SW480 (cell line): ENCODE measurements around the gene MYL1.

Source experiments
- DNase-seq: peaks from one replicate; pipeline ENCODE4 v3.0.0-alpha.2; 2016; ENCODE audit warnings: low spot score

MYL1 gene

DNA sequence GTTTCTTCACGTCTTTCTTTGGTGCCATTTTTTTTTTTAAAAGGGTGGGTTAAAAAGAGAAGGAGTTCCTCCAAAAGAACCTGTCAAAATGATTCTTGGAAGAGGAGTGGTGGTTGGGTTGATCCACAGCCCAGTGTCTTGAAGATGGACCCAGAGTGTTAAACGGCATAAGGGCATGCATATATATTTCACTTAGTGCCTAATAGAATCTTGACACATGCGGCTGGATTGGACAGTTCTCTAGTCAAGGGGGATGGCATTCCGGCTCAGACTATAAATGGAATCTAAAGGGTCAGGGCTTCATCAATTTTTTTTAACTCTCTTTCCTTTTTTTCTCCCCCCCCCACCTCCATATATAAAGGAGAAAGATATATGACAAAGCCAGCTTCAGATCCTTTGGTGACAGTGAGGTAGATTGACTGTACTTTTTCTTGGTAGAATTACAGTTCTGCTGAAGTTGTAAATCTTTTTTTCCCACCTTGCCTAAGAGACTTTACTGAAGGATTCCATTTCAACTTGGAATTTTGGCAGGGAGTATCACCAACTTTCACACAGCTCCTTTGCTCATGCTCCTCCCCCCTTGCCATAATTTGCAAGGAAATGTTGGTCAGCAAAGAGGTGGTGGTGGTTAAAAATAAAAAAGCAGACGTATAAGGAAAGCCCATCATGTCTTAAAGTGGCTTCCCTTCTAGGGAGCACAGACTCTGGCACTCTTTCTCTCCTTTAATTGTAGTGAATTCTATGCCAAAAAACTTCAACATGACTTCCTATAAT, at the start of gene MYL1:
Gene MYL1 (minus strand): TSS at position 160 of the 774 bp plus-strand sequence. CDS start 132 bp downstream, at position 28.
- DNase-seq, result no peak

DNA sequence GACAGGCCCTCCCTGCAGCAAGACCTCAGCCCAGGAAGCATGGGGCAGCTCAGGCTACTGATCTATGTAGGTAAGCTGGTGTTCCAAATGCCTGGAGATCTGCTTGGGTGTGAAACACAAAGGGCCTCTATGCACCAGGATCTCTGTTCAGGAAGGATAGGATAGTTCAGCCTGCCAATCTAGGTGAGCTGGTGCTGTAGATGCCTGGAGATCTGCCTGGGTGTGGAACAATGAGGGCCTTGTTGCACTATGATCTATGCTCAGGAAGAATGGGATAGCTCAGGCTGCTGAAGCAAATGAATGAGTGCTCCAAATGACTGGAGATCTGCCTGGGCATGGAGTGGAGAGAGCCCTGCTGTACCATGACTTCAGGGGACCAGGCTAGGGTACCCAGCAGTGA, 48.9 kb upstream of the MYL1 start:
- no peak for DNase-seq

DNA sequence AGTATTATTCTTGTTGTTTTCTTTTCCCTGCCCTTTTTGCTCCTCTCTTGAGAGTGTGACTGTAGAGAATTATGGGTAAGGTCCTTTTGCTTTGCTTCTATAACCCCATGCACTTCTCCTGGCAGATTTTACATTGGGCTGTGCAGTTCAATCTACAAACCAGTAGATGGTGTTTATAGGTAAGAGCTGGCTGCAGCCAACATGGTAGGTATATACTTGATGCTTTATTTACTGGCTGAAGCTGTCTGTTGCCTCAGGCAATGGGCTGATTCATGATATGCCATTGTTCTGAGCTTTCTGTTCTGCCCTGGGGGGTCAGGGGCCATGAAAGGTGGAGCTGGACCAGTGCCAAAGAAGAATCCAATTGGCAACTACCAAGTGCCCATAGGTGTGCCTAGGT, 48.3 kb upstream of the MYL1 start:
- DNase-seq, result peak; percentile 26

DNA sequence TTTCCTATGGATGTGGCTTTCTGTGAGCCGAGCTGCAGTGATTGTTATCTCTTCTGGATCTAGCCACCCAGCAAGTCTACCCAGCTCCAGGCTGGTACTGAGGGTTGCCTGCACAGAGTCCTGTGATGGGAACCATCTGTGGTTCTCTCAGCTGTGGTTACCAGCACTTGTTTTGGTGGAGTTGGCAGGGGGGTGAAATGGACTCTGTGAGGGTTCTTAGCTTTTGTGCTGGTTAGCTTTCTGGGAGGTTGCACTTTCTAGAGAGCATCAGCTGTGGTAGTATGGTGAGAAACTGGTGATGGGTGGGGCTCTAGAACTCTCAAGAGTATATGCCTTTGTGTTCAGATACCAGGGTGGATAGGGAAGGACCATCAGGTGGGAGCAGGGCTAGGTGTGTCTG, 45.4 kb upstream of the MYL1 start:
- no peak for DNase-seq

DNA sequence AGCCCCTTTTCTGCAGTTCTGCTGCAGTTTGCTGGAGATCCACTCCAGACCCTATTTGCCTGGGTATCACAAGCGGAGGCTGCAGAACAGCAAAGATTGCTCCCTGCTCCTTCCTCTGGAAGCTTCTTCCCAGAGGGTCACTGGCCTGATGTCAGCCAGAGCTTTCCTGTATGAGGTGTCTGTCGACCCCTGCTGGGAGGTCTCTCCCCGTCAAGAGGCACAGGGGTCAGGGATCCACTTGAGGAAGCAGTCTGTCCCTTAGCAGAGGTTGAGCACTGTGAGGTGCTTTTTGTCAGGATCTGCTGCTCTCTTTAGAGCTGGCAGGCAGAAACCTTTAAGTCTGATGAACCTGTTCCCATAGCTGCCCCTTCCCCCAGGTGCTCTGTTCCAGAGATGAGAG, 42.0 kb upstream of the MYL1 start:
- DNase-seq, result no peak

DNA sequence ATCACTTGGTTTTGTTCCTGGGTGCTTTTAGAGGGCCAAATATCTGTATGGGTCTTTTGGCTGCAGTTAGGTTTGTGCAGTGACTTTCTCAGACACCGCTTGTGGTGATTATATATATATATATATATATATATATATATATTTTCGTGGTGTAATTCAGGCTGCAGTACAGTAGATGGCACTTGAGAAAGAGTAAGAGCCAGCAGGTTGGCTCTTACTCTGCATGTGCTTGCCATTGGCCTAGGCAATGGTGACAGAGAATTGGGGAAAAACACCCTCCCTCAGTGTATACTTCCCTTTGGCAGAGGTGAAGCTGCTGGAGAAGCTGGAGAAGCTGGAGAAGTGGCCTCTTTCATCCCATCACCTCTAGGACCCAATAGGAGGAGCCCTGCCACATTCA, 22.2 kb upstream of the MYL1 start:
- peak; percentile 21 for DNase-seq

DNA sequence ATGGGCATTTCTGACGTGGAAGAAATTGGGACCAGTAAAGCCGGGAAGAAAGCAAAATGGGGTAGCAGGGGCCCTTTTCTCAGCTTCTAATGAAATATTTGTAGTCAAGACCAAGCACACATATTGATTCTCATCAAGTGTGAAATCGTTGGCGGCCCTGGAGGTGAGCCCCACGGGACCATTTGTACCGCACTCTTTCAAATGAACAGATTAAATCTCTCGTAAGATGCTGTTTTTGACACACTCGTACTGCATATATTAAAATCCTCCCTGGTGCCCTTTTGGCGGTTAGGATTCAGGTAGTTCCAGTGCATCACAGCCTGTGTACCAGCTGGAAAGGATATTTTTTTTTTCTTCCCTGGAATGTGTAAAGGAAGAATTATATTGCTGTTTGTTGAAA, 9.9 kb upstream of the MYL1 start:
- no peak for DNase-seq

DNA sequence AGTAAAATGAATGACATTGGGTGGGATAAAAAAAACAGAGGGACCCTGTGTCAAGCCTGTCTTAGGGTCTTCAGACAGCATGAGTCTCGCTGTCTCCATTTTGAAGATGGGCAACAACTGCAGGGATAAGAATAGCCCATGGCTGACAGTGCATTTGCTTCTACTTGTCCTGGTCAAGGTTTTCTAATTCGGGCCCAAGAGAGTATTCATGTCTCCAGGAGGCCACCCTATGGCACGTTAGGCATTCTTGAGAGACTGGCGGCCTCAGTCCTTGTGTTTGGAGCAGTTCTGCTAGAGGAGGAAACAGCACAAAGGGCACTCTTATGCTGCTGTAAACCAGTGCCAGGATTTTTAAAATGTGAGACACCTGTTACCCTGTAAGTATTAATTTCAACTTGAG, 9.5 kb upstream of the MYL1 start:
- DNase-seq, result no peak

DNA sequence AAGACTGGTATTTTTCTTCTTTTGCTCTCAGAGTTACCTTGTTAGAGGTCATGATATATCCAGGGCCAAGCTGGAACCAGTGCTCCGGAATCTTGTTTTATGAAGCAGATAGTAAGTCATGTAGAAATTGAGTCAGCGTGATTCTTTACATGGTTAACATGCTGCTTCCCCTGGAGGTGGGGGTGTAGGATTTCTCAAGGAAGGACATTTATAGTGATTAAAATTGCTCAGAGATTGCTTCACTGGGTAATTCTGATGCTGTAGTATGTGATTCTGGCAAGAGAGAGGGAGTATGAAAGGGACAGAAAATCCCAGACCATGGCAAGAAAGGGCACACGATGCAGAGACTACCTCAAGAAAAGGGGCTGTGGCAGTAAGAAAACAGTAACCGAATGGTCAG, 8.0 kb upstream of the MYL1 start:
- no peak for DNase-seq

DNA sequence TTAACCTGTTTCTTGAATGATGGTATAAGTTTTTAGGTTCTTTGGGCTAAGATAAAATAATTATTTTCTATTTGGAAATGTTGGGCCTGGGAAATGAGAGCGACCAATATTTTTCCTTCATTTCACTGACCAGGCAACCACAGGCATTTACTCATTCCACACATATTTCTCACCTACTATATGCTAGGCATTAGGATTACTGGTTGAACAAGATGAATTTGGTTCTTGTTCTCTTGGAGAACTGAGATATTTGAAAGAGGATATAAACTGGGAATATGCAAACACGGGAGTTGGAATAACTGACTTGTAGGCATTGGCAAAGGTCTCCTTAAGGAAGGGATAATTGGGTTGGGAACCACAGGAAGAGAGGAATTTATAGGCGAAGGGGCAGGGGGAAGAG, 3.9 kb upstream of the MYL1 start:
- no peak for DNase-seq

DNA sequence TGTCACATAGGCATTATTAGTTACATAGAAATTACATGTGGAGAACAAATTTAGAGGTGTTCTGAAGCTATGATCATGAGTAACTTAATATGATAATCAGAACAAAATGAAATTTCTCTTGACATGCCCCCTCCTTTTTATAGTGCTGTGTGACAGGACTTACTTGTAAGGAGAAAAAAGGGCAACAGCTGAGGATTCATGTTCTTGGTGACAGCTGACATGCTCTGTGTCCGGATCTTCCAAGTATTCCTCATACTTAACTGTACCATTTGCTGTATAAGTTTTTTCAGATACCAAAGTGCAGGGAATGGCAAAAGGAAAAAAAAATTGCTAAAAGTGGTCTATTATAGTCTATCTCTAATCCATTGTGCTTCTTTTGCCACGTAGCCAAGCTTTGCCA, 3.5 kb upstream of the MYL1 start:
- DNase-seq, result no peak

DNA sequence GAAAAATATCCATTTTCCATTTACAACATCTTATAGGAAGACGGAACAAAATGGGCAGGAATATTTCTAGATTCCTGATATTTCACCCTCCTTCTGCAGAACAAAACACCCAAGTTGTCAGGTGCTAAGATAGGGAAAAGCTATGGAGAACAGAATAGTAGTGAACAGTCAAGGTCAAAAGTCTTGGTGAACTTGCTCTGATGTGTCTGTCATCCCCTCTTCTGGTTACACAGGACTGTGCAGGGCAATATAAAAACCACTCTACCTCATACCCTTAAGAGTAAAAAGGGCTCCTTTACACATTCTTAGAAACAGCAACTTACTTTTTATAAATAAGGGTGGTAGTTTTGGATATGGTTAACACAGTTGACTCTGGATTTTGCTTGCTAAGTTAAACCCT, 4.4 kb downstream of the MYL1 start:
- no peak for DNase-seq

DNA sequence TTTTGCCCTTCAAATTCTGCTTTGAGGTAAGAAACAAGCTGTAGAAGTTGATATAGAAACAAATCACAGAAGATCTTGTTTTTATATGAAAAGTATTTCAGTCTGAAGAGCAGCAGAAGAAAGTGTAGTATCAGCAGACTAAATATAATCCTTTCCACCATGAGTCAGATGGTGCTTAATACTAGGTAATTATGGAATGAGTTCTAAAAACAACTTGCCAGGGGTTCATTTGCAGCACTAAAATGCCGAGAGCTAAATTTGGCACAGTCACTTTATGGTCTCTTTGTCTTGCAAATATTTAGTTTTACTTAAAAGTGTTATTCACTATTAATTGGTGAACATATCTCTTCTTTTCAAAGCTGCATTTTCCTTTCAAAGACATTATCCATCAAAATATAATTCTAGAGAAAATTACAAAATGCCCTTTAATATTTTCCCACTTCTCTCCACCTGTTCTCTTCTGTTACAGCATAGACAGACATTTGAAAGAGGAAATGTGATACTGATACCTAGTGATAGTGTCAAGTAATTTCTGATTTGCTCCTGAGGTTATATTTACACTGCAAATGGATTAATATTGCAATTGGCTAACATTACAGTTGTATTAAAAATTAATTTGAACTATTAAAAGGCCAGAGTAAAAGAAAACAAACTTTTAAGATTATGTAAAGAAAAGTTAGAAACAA, 5.3 kb downstream of the MYL1 start:
- DNase-seq, result no peak

DNA sequence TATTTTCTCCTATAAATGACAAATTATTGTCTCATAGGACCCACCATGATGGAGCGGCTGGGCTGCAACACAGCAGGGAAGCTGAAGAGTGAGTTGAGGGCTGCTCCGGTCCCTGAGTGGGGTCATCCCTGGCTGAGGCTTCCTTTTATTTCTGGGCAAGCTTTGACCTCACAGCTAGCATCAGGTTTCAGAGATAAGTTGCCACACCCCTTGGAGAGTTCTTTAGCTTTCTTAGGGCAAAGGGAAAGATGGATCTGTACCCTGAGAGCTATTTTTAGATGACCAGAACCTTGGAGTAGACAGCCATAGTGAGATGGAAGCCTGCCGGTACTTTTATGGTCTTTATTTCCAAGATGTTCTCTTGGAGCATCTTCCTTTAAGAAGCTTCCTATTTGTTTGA, 11.5 kb downstream of the MYL1 start:
- DNase-seq, result no peak

DNA sequence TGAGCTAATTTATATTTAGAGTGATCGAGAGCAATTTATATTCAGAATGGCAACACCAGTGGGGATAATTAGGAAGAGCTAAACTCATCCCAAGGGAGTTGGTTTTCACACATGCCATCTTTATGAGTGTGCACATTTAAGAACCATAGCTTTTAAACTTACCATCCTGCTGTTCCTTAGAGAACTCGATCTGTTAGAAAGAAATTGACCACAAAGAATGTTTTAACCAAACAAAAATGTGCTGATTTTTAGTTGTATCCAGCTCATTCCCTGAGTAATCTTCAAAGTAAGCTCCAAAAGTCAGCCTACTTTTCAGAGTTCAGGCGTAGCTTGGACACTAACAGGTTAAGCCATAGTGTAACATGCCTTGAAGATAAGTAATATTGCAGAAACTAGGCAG, 12.6 kb downstream of the MYL1 start:
- DNase-seq, result no peak

DNA sequence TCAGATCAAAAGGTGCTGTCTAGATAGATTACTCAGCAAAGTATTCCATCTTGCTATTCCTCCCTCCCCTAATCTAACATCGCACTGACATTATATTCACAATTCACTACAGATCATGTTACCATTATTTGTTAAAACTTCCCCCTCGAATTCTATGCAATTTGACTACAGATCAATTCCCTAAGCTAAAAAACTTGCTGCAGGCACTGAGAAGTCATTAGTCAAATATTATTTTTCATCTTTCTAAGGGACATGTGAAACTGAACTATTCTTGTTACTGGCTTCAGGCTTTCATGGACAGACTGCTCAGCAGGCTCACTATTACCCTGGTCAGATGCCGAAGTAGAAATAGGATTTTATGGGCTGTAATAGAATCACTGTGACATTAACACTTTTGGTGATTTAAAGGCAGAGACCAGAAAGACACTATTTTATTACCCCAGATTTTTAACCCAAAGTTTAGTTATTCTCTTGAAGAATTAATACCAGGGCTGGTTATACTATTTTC, 15.1 kb downstream of the MYL1 start:
- DNase-seq, result no peak

DNA sequence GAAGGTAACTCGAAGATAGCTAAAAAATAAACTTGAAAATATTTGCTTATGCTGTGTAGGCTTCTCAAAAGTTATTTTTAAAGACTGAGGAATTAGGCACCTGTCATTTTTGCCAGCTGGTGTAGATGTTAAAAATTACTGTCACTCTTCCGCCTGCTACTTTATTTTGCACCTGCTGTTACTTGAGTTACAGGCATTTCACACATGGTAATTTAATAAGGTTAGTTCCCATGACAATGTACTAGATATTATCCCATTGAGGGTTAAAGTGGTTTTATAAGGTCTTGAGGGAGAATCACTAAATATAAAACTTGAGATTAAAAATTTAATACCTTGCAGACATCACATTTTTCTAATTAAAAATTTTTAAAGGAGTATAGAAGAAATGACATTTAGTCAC, 26.6 kb downstream of the MYL1 start:
- no peak for DNase-seq

DNA sequence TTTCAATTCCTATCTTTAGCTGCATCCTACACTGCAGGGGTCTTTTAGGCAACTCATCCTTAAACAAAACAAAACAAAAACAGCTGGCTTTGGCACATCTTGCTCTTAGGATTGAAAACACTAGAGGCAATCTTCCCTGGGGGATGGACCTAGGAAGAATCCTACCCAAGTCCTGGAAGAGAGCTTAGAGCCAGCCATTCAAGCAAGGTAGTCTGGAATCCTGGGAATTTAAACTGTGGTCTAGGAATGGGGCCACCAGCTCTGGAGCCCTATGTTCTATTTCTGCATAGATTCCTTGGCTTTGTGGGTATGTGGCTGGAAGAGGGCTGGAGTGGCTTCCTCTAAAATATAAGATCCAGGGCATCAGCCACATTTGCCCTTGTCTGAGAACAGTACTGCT, 27.7 kb downstream of the MYL1 start:
- no peak for DNase-seq

DNA sequence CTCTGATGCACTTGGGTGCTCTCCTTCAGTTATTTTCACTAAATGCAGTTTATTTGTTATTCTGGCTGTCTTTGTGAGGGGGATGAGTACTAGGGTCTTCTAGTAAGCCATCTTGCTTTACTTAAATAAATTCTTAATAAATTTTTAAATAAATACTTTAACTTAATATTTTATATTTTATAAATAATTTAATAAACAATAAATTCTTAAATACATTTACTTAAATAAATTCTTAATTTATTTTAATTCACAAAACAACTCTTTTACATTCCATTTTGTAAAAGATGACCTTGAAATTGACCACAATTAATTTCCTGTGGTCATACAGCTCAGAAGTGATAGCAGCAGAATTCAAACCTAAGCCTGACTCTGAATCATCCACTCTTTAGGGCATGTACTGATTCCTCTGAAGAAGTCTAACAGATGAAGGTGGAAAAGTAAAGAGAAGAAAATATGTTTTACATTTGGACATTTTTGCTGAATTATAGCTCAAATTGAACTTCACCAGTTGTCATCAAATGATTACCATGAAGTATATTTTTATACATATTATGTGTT, 28.8 kb downstream of the MYL1 start:
- no peak for DNase-seq

DNA sequence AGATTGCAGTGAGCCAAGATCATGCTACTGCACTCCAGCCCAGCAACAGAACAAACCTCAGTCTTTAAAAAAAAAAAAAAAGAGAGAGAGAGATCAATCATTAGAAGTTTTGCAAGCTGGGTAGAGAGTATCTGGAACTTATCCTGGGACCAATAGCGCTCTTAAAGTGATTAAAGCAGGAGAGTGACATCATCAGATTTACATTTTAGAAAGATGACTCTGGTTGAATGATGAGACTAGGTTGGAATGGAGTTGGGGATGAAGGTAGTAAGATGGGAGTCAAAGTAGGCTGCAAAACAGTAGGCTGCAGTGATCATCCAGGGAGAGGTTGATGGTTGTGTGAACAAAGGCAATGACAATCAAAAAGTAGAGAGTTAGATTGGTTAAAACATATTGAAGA, 37.8 kb downstream of the MYL1 start:
- DNase-seq, result no peak

DNA sequence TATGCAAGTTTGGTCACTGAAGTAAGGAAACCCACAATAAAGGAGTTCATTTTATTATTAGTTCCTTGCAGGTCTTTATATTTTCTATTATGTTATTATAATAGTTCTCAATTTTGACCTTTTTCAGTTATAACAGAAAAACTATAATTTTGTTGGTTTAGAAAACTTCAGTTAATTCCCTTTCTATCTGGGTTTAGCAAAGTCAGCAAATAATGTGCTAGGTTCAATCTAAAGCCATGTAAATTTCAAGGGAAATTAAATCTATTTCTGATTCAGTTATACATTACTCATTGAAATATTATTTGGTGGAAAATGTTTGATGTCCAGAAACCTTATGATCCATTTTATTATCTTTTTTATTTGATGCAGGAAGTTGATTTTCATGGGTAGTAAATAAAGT, 43.7 kb downstream of the MYL1 start:
- no peak for DNase-seq

DNA sequence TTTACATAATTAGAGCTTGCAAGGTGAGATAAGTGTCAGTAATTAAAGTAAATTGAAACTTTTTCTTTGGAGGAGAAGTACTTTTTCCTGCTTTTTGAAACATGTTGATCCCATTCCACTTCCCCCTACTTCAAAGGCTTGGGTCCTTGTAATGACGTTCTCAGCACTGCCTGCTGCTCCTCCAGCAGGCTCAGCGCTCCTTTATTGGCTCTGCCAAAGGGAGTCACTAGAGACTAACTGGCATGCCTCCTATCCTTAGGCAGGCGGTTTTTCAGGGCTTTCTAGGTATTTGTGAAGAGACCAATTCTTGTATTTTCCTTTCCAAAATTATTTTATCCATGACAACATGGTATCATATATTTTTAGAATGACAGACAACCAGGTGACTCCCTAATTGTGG, 45.8 kb downstream of the MYL1 start:
- DNase-seq, result no peak

DNA sequence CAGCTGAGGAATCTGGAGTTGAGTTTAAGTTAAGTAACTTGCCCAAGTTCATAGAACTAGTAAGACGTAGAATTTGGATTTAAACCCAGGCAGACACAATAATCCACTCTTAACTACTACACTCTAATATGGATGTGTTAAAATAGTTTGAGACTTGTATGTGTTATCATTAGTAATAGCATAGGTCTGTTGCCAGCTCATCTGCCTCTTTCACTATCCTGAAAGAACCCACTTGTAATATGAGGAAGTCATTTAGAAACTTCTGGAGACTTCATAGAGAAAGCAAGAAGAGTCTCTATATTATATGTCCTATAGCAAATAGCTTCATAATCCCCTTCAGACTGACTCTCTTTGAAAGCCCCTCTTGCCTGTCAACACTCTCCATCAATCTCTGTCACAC, 46.7 kb downstream of the MYL1 start:
- no peak for DNase-seq
